Muscle layer of colon (tissue), 2 donors: ENCODE measurements around the gene SRPX2.

Experiments used
- H3K27ac ChIP-seq: one replicate; pipeline ENCODE4 v1.7.0; 2013; ENCODE audit warnings: low read depth, mild to moderate bottlenecking, low read length, moderate library complexity
- H3K27me3 ChIP-seq, 2 donors: one replicate each; pipeline ENCODE4 v1.7.0; 2013; ENCODE audit warnings: low read length in 2 of 2, mild to moderate bottlenecking in 2 of 2; ENCODE audit not compliant: insufficient read depth in 2 of 2, control insufficient read depth in 1 of 2
- H3K36me3 ChIP-seq: one replicate; pipeline ENCODE4 v1.7.0; 2013; ENCODE audit warnings: mild to moderate bottlenecking, low read length; ENCODE audit not compliant: insufficient read depth
- H3K4me1 ChIP-seq: one replicate; pipeline ENCODE4 v1.7.0; 2013; ENCODE audit warnings: mild to moderate bottlenecking, low read length; ENCODE audit not compliant: insufficient read depth
- H3K4me3 ChIP-seq, 2 donors: one replicate each; pipeline ENCODE4 v1.7.0; 2013; ENCODE audit warnings: low read length in 2 of 2, low read depth in 1 of 2, mild to moderate bottlenecking in 1 of 2, moderate library complexity in 1 of 2
- H3K9ac ChIP-seq: one replicate; pipeline ENCODE4 v1.7.0; 2013; ENCODE audit warnings: low read length
- H3K9me3 ChIP-seq: one replicate; pipeline ENCODE4 v1.7.0; 2013; ENCODE audit warnings: mild to moderate bottlenecking, low read length
- donor health status: abdominal sarcoma.
- donor health status: Adenocarcinoma of cecum.

The SRPX2 gene

DNA sequence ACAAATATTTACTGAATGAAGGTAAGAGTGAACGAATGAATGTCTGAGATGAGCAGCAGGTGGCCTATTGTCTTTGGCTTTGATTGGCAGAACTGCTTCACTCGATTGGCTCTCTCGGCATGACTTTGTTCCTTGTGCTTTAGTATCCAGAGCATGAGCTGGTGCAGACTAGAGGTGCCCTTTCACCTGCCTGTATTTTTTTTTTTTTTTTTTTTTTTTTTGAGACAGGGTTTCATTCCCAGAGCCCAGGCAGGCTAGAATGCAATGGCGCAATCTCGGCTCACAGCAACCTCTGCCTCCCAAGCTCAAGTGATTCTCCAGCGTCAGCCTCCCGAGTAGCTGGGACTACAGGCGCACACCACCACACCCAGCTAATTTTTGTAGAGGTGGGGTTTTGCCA lies 38.9 kb downstream of the SRPX2 start:
- H3K9me3 ChIP-seq: no peaks in the 10 kb centered on the region
- peaks cover 6% of the 10 kb centered on the region for H3K36me3 ChIP-seq
- H3K4me3 ChIP-seq: no peak overlapping the region
- peaks cover 20% of the 10 kb centered on the region for H3K4me1 ChIP-seq
- H3K27ac ChIP-seq: no peak overlapping the region
- no peaks in the 10 kb centered on the region for H3K27me3 ChIP-seq
- no peak overlapping the region for H3K9ac ChIP-seq

DNA sequence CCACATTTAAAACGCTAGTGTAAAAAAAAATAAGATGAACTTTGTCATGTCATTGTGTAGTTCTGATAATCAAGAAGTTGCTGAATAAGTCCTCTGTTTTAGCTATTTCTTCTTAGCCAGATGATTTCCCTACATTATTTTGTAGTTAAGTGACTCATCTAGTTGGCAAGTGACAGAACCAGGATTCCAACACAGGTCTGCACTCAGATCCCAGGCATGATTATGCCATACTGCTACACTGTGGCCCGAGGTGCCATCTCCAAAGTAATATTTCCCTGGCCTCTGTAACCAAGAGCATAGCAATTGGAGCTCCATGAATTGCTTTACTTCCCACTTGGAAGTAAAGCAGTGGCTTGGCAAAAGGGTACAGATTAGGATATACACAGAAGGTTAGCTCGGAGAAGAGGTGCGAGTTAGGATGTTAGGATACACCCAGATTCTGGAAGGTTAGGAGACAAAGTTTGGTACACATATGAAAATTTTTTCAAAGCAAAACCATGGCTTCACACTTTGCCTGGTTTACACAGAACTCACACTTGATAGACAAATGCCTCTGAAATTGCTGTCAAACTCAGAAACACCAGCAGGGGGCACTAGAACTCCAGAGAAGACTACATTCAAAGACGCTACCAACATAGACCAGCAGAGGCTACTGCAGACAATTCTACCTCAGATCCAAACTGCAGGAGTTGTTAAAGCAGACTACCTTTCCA lies 41.4 kb downstream of the SRPX2 start:
- no peaks in the 10 kb centered on the region for H3K9me3 ChIP-seq

DNA sequence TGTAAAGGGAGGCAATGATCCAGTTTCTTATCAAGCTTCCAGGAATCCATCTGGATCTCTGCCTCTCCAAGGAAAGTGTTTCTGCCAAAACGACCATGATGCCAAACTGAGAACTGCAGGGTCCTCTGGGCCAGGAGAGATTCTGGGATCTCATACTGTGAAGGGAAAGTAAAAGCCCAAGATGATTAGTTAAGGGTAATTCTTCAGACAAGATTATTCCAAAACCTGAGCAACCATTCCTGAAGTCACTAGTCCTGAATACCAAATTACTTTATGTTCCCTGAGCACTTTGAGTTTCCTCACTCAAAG lies 42.0 kb downstream of the SRPX2 start:
- Histone ChIP-seq H3K4me3 (no peak overlapping the region), H3K9me3 (no peaks in the 10 kb centered on the region), H3K4me1 (peaks cover 16% of the 10 kb centered on the region), H3K27me3 (no peaks in the 10 kb centered on the region), H3K36me3 (peaks cover 6% of the 10 kb centered on the region), H3K9ac (no peak overlapping the region), H3K27ac (no peak overlapping the region)

More for the DNA sequence above, 41.4 kb downstream of the SRPX2 start:
- Histone ChIP-seq H3K27me3 (no peaks in the 10 kb centered on the region), H3K36me3 (peaks cover 6% of the 10 kb centered on the region), H3K9ac (no peak overlapping the region), H3K4me3 (no peak overlapping the region), H3K27ac (no peak overlapping the region), H3K4me1 (peaks cover 20% of the 10 kb centered on the region)

DNA sequence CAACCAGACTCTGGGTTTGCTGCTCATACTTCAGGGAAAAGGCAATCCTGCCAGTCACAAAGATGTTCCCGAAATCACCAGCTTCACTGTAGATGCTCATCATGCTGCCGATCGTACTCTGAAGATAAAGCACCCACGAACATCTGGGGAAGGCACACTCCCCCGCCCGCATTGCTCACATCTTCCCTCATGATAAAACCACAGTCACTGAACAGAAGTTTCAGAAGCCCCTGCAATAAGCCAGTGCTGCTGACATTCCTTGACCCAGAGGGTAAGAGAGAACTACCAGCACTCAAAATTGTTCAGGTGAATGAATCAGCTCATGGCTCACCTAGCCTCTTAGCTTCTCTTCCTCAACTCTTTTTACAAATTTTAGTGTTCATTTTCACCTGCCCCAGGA lies 43.1 kb downstream of the SRPX2 start:
- no peak overlapping the region for H3K4me3 ChIP-seq
- peaks cover 6% of the 10 kb centered on the region for H3K36me3 ChIP-seq
- peaks cover 8% of the 10 kb centered on the region for H3K4me1 ChIP-seq
- H3K27me3 ChIP-seq: no peaks in the 10 kb centered on the region
- H3K9ac ChIP-seq: no peak overlapping the region
- H3K9me3 ChIP-seq: no peaks in the 10 kb centered on the region
- H3K27ac ChIP-seq: no peak overlapping the region

DNA sequence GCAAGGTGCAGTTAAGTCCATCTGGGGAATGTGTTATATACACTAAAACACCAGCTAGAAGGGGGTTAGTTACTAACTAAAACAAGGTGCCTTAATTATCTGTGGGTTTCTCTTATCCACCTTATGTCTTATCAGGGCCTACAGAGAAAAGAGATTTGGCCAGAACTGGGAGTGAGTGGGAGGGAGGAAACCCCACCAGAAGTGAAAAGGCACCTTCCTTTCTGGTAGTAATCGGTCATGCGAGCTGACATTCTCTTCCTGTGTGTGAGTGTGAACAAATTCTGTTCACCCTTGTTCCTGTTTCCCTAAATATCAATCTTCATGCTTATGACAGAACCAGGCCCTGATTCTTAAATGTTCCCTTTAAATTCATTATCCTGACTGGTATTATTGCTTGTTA lies 43.5 kb downstream of the SRPX2 start:
- H3K27me3 ChIP-seq: peaks cover 0 to 3% of the 10 kb centered on the region in 2 donors
- no peaks in the 10 kb centered on the region for H3K9me3 ChIP-seq
- peaks cover 6% of the 10 kb centered on the region for H3K36me3 ChIP-seq
- no peak overlapping the region for H3K4me3 ChIP-seq
- no peak overlapping the region for H3K27ac ChIP-seq
- H3K9ac ChIP-seq: no peak overlapping the region
- H3K4me1 ChIP-seq: peaks cover 8% of the 10 kb centered on the region

DNA sequence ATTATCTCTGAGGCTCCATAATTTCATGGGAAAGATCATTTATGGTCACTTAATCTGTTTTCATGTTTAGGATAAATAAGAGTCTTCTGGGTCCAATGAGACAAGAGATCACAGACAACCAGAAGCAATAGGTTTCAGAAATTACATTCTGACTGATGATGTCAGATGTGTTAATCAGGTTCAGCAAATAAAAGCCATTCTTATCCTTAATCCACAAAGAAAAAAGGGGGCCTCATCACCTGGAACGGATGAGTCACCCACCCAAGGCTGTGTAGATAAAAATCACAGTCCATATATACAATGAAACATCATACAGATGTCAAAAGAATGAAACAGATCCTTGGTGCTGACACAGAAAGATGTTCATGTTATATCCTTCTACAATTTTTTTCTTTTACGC lies 51.3 kb downstream of the SRPX2 start:
- Histone ChIP-seq H3K9me3 (no peaks in the 10 kb centered on the region), H3K27ac (no peak overlapping the region), H3K27me3 (peaks cover 3 to 4% of the 10 kb centered on the region in 2 donors), H3K4me1 (no peaks in the 10 kb centered on the region), H3K36me3 (no peaks in the 10 kb centered on the region), H3K4me3 (no peak overlapping the region), H3K9ac (no peak overlapping the region)

DNA sequence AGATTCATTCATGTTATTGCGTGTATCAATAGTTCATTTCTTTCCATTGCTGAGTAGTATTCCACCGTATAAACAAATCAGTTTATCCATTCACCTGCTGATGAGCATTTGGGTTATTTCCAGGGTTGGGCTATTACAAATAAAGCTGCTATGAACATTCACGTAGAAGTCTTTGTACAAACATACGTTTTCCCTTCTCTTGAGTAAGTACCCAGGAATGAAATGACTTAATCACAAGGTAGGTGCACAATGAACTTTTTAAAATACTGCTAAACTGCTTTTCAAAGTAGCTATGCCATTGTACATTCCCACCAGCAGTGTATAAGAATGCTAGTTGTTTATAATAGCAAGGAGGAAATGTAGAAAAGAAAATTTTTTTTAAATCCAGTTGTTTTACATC lies 52.0 kb downstream of the SRPX2 start:
- no peaks in the 10 kb centered on the region for H3K9me3 ChIP-seq
- H3K27me3 ChIP-seq: peaks cover 3 to 4% of the 10 kb centered on the region in 2 donors
- H3K9ac ChIP-seq: no peak overlapping the region
- no peaks in the 10 kb centered on the region for H3K36me3 ChIP-seq
- no peak overlapping the region for H3K27ac ChIP-seq
- H3K4me1 ChIP-seq: no peaks in the 10 kb centered on the region
- H3K4me3 ChIP-seq: no peak overlapping the region

DNA sequence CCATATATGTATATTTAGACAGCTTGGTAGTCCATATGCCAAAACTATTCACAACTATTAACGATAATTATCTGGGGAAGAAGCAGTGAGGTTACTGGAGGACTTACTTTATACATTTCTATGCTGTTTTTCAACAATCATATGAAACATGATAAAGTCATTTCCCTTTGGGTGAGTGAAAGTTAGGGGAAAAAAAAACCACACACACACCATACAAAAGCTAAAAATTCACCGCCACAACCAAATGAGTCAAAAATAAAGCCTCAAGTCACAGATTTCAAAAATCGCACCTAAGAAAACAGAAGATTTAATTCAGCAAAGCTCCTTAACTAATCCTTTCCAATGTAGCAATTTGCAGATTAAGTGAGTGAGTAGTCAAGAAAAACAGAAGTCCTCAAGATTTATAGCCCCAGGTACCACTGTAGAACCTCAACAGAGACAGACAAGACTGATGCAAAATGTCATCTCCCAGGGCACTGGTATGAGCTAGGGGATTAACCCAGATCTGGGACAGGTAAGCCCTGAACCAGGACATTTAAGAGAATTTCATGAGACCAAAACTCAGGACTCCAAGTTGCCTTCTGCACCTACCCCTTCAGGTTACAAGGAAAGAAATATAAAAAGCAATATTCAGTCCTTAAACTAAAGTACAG lies 52.8 kb downstream of the SRPX2 start:
- H3K36me3 ChIP-seq: no peaks in the 10 kb centered on the region
- H3K27me3 ChIP-seq: peaks cover 3 to 4% of the 10 kb centered on the region in 2 donors
- no peak overlapping the region for H3K4me3 ChIP-seq
- H3K9ac ChIP-seq: no peak overlapping the region
- no peaks in the 10 kb centered on the region for H3K9me3 ChIP-seq
- H3K27ac ChIP-seq: no peak overlapping the region
- no peaks in the 10 kb centered on the region for H3K4me1 ChIP-seq

DNA sequence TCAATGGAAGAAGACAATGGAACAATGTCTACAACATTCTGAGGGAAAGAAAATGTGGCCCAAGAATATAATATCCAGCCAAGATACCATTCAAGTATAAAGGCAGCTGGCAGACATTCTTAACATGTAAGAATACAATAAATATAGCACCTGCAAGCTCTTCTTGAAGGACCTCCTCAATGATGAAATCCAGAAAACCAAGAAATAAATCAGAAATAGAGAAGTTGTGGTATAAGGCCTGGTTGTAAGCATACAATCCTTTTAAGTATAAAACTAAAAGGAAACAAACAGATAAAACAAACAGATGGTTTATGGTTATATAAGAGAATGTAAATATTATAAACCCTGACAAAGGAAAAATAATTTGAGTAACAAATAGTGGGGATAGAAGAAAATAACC lies 54.6 kb downstream of the SRPX2 start:
- no peak overlapping the region for H3K9ac ChIP-seq
- H3K4me1 ChIP-seq: no peaks in the 10 kb centered on the region
- peaks cover 0 to 3% of the 10 kb centered on the region in 2 donors for H3K27me3 ChIP-seq
- H3K4me3 ChIP-seq: no peak overlapping the region
- H3K36me3 ChIP-seq: no peaks in the 10 kb centered on the region
- H3K27ac ChIP-seq: no peak overlapping the region
- H3K9me3 ChIP-seq: no peaks in the 10 kb centered on the region

DNA sequence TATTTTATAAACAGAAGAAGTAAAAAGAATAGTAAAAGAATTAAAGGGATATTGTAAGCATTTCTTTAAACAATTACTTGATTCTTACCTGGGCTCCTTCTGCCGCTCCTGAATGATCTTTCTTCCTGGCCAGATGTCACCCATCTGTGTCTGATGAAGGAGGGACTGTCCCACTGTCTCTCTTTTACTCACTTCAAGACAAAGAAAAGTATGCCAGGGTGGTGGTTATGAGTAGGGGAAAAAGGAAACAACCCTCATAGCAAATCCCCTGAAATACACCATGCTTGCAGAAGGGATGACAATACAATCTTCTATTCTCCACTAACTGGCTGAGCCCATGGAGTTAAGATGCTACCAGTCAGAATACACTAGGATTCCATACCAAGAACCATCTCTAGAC lies 56.8 kb downstream of the SRPX2 start:
- no peaks in the 10 kb centered on the region for H3K4me1 ChIP-seq
- no peaks in the 10 kb centered on the region for H3K36me3 ChIP-seq
- no peak overlapping the region for H3K27ac ChIP-seq
- H3K27me3 ChIP-seq: no peaks in the 10 kb centered on the region
- H3K9me3 ChIP-seq: no peaks in the 10 kb centered on the region
- no peak overlapping the region for H3K4me3 ChIP-seq
- no peak overlapping the region for H3K9ac ChIP-seq

DNA sequence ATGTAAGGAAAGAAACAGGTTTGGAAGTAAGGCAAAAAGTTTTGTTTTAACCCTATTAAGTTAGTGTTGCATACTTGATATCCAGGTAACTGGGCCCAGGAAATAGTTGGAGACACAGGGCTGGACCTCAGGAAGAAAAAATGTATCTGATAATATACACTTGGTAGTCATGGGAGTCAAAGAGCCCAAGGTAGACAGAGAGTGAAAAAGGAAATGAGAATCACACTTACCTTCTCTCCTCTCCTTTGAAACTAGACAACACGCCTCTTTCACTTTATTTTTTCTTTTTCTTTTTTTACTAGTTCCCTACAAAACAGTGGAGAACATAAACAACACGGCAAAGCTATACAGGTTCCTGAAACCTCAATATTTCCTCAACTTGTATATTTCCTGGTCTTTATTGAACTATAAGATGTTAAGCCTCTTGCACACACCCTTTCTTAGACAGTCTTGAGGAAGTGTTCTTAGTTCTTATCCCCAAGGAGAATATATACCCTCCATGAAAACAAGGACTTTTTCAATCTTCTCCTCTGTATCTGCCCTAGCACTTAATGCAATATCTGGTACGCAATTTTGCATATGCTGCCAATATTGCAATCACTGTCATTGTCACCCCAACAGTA lies 60.7 kb downstream of the SRPX2 start:
- Histone ChIP-seq H3K36me3 (no peaks in the 10 kb centered on the region), H3K27me3 (peaks cover 0 to 4% of the 10 kb centered on the region in 2 donors), H3K9me3 (no peaks in the 10 kb centered on the region), H3K4me1 (no peaks in the 10 kb centered on the region), H3K27ac (no peak overlapping the region), H3K4me3 (no peak overlapping the region), H3K9ac (no peak overlapping the region)

DNA sequence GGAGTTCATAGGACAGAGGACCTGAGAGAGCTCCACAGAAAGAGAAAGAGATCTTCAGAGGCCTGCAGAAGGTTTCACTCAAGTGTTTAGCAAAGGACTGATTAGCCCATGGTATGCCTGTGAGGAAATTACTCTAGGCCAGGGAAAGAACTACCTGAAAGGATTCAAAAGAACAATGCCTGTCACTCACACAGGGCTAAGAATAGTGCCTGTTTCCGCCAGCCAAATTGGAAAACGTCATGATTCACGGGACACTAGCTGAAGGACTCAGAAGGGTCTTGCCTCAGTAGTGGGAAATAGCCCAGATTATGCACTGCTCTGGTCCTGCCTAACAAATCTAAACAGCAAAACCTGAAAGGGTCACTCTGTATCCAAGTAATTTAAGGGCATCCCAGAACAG lies 66.8 kb downstream of the SRPX2 start:
- H3K4me1 ChIP-seq: no peaks in the 10 kb centered on the region
- no peak overlapping the region for H3K9ac ChIP-seq
- H3K27ac ChIP-seq: no peak overlapping the region
- no peaks in the 10 kb centered on the region for H3K9me3 ChIP-seq
- H3K27me3 ChIP-seq: peaks cover 0 to 4% of the 10 kb centered on the region in 2 donors
- no peak overlapping the region for H3K4me3 ChIP-seq
- H3K36me3 ChIP-seq: no peaks in the 10 kb centered on the region
